OCI-LY3 (cell line): Measurements from ENCODE around the gene FIZ1.

Experiments used
- H2AFZ ChIP-seq: fragments of 200-600, 300-600 bp; shearing (Covaris generic); 2 replicates; pipeline ENCODE4 v1.6.0; 2014; ENCODE audit warnings: antibody characterized with exemption, low read depth, low read length
- H3K27ac ChIP-seq: fragments of 200-600, 300-600 bp; sonication (generic); 2 replicates; pipeline ENCODE4 v1.5.1; 2014; ENCODE audit warnings: mild to moderate bottlenecking, low read length, moderate library complexity, mixed read lengths
- H3K27me3 ChIP-seq: fragments of 200-600, 300-600 bp; sonication (generic); 2 replicates; pipeline ENCODE4 v1.6.1; 2014; ENCODE audit warnings: low read depth, low read length, mixed read lengths
- H3K36me3 ChIP-seq: fragments of 200-600, 300-600 bp; sonication (generic); replicated peaks from 2 replicates; pipeline ENCODE3; 2014; ENCODE audit warnings: low read depth, low read length, mixed read lengths
- H3K4me1 ChIP-seq: fragments of 300-600, 200-600 bp; sonication (generic); 2 replicates; pipeline ENCODE4 v1.6.1; 2014; ENCODE audit warnings: low read length, mixed read lengths
- H3K4me2 ChIP-seq: fragments of 200-600, 300-600 bp; sonication (generic); 2 replicates; pipeline ENCODE4 v1.6.1; 2014; ENCODE audit warnings: low read length, mixed read lengths
- H3K4me3 ChIP-seq: fragments of 300-600, 200-600 bp; sonication (generic); 2 replicates; pipeline ENCODE4 v1.5.1; 2014; ENCODE audit warnings: antibody characterized with exemption, mild to moderate bottlenecking, low read length, moderate library complexity
- H3K79me2 ChIP-seq: fragments of 300-600, 200-600 bp; shearing (Covaris generic); 2 replicates; pipeline ENCODE4 v1.6.1; 2014; ENCODE audit warnings: mild to moderate bottlenecking, low read length, mixed read lengths
- H3K9ac ChIP-seq: fragments of 300-600, 200-600 bp; shearing (Covaris generic); 2 replicates; pipeline ENCODE4 v1.6.0; 2014; ENCODE audit warnings: mild to moderate bottlenecking, low read length, moderate library complexity
- H3K9me3 ChIP-seq: fragments of 200-600, 300-600 bp; shearing (Covaris generic); 2 replicates; pipeline ENCODE4 v1.6.1; 2014; ENCODE audit warnings: low read length, mixed read lengths; ENCODE audit not compliant: insufficient read depth
- H4K20me1 ChIP-seq: fragments of 200-600, 300-600 bp; sonication (generic); 2 replicates; pipeline ENCODE4 v1.6.1; 2016; ENCODE audit warnings: low read length, mixed read lengths; ENCODE audit not compliant: insufficient read depth
- EZH2phosphoT487 ChIP-seq: fragments of 200-600 bp; shearing (Covaris generic); IDR thresholded peaks from 2 replicates; pipeline ENCODE4 v1.6.1; 2018; ENCODE audit warnings: antibody characterized with exemption, mixed run types, low read depth
- TF ChIP-seq, protein P1 (sequence below): fragments of 200-600, 300-600 bp; sonication (generic); IDR thresholded peaks from 2 replicates; pipeline ENCODE4 v1.5.1; 2014; ENCODE audit warnings: antibody characterized with exemption, low read length, low read depth

The FIZ1 gene

DNA sequence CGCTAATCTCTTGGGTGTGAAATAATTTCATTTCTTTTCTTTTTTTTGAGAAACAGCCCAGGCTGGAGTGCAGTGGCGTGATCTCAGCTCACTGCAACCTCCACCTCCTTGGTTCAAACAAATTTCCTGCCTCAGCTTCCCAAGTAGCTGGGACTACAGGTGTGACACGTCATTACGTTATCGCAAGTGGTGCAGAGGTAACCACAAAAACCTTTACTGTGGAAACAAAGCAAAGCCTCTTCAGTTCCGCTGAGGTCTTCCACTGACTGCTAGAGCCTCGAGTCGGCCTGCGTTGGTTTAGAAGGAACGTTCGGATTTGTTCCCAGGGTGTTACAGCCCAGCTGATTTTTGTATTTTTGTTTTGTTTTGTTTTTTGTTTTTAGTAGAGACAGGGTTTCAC lies 27.0 kb upstream of the FIZ1 start:
- 0 out of 2 replicates have a peak overlapping the region, but pooled peaks have one; percentile 20 for H3K4me3 ChIP-seq
- no peak overlapping the region for H2AFZ ChIP-seq
- H3K79me2 ChIP-seq = no peaks in the 10 kb centered on the region
- no peaks in the 10 kb centered on the region for H4K20me1 ChIP-seq
- H3K4me1 ChIP-seq = peaks cover 20% of the 10 kb centered on the region
- H3K9ac ChIP-seq = no peak overlapping the region
- H3K36me3 ChIP-seq = no peaks in the 10 kb centered on the region
- TF ChIP-seq EZH2phosphoT487 = no peak
- TF ChIP-seq, protein P1, sequence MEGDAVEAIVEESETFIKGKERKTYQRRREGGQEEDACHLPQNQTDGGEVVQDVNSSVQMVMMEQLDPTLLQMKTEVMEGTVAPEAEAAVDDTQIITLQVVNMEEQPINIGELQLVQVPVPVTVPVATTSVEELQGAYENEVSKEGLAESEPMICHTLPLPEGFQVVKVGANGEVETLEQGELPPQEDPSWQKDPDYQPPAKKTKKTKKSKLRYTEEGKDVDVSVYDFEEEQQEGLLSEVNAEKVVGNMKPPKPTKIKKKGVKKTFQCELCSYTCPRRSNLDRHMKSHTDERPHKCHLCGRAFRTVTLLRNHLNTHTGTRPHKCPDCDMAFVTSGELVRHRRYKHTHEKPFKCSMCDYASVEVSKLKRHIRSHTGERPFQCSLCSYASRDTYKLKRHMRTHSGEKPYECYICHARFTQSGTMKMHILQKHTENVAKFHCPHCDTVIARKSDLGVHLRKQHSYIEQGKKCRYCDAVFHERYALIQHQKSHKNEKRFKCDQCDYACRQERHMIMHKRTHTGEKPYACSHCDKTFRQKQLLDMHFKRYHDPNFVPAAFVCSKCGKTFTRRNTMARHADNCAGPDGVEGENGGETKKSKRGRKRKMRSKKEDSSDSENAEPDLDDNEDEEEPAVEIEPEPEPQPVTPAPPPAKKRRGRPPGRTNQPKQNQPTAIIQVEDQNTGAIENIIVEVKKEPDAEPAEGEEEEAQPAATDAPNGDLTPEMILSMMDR = no peak
- peak overlapping the region; percentile 47 for H3K4me2 ChIP-seq
- no peaks in the 10 kb centered on the region for H3K27me3 ChIP-seq
- H3K9me3 ChIP-seq = no peaks in the 10 kb centered on the region
- no peak overlapping the region for H3K27ac ChIP-seq

DNA sequence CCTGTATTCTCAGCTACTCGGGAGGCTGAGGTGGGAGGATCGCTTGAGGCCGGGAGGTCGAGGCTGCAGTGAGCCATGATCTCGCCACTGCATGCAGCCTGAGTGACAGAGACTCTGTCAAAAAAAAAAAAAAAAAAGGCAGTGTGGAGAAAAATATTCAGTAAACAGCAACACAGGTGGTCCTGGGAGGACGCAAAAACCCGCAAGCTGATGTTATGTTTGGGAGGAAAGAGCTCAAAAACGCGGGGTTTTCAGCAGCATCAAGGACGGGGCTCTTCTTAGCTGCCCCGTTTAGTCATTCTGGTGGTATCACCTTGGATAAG lies 25.6 kb upstream of the FIZ1 start:
- Histone ChIP-seq H2AFZ (peak overlapping the region; percentile 89), H3K4me3 (peak overlapping the region; percentile 81), H4K20me1 (no peaks in the 10 kb centered on the region), H3K27ac (no peak overlapping the region), H3K27me3 (no peaks in the 10 kb centered on the region), H3K9me3 (no peaks in the 10 kb centered on the region), H3K36me3 (peaks cover 9% of the 10 kb centered on the region), H3K4me2 (peak overlapping the region; percentile 83), H3K4me1 (peaks cover 20% of the 10 kb centered on the region), H3K9ac (peak overlapping the region; percentile 76; the same call in 1 of the 2 replicates), H3K79me2 (no peaks in the 10 kb centered on the region)
- no peak for TF ChIP-seq EZH2phosphoT487
- TF ChIP-seq, protein P1 = no peak

DNA sequence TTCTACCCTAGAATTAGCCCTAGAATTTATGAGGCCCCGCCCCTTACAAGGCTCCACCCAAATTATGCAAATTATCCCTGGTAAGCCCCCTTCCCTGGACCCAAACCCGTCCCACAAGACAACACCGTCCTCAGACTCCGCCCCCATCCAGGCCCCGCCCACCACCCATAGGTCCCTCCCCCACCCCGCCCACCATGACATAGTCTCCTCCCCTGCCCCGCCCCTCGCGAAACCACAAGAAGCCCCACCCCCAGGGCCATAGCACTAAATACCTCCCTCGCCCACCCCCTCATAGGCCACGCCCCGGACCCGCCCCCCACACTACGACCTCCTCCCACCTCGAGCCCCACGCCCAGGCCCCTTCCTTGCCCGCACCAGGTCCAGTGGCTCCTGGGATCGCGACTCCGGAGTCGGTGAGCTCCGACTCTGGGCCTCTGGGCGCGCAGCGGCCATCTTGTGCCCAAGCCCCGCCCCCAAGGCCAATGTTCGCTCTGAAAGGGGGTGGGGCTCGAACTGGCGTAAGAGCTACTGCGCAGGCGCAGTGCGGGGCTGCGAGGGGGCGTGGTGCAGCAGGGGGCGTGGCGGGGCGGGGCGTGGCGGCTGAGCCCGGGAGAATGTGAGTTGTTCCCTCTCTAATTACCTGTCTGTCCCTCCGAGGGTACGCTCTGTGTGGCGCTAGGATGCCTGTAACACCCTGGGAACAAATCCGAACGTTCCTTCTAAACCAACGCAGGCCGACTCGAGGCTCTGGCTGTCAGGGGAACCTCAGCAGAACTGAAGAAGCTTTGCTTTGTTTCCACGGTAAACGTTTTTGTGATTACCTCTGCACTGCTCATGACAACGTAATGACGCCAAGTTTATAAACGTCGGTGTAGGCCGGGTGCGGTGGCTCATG lies 25.0 kb upstream of the FIZ1 start, which contains the start of gene ZNF784:
TSS of gene ZNF784 (minus strand) at position 458 of the 895 bp plus-strand sequence. CDS start at position 453, 5 bp downstream.
- Histone ChIP-seq H3K4me1 (peaks cover 20% of the 10 kb centered on the region), H2AFZ (peak within 1 kb of the TSS; percentile 89), H4K20me1 (0 out of 2 replicates have a peak, but pooled peaks cover 2% of the 10 kb centered on the region), H3K27ac (peak within 1 kb of the TSS; percentile 73), H3K9ac (peak within 1 kb of the TSS; percentile 76), H3K4me3 (peak within 1 kb of the TSS; percentile 81), H3K27me3 (no peaks in the 10 kb centered on the region), H3K79me2 (no peaks in the 10 kb centered on the region), H3K9me3 (no peaks in the 10 kb centered on the region), H3K36me3 (peaks cover 12% of the 10 kb centered on the region), H3K4me2 (peak within 1 kb of the TSS; percentile 83)
- TF ChIP-seq, protein P1 = no peak
- no peak for TF ChIP-seq EZH2phosphoT487

DNA sequence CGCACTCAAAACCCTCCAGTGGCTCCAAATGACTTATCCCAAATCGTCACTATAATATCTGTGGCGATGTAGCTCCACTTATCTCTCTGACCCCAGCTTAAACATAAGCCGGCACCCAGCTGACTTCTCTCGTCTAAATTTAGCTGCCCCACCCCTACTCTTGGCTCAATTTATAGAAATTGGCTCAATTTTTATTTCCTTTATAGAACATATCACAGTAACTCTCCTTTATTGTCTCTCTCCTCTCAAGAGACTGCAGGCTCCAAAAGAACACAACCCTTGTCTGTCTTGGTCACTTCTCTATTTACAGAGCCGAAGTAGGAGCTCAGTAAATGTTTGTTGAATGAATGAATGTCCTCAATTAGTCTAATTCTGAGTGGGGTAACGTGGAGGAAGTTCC lies 24.2 kb upstream of the FIZ1 start:
- TF ChIP-seq, protein P1 = no peak
- no peak for TF ChIP-seq EZH2phosphoT487
- H3K9me3 ChIP-seq = no peaks in the 10 kb centered on the region

More for the DNA sequence above, 24.2 kb upstream of the FIZ1 start:
- Histone ChIP-seq H3K4me2 (peak overlapping the region; percentile 44), H3K27ac (no peak overlapping the region), H3K4me1 (peaks cover 20% of the 10 kb centered on the region), H4K20me1 (0 out of 2 replicates have a peak, but pooled peaks cover 3% of the 10 kb centered on the region), H3K79me2 (no peaks in the 10 kb centered on the region), H2AFZ (no peak overlapping the region), H3K9ac (no peak overlapping the region), H3K4me3 (peak overlapping the region; percentile 81), H3K27me3 (no peaks in the 10 kb centered on the region), H3K36me3 (peaks cover 12% of the 10 kb centered on the region)
